Ovary (tissue), 9 donors: ENCODE results near the gene EIF3F. TPM values are rescaled to one million over a fixed set of nuclear protein-coding genes. Genes with fewer than 3 reads are reported as not detected.
A peak's percentile ranks its signal among the peaks of the same experiment; 100 is the strongest.

ENCODE experiments used
- DNase-seq, 5 donors: peaks; one replicate each; pipeline ENCODE4 v3.0.0-alpha.2; 2019 to 2020
- H3K27ac ChIP-seq, 2 donors: fragments of 200-600 bp; one replicate each; pipeline versions ENCODE4 v1.5.1 to v1.8.0; 2019 to 2022
- H3K27me3 ChIP-seq: fragments of 200-600 bp; one replicate; pipeline ENCODE4 v1.8.0; 2022
- H3K36me3 ChIP-seq: fragments of 200-600 bp; sonication (generic); one replicate; pipeline ENCODE4 v1.5.1; 2019
- H3K4me1 ChIP-seq: one replicate; pipeline ENCODE4 v1.8.1; 2013; ENCODE audit warnings: mild to moderate bottlenecking, moderate library complexity; ENCODE audit not compliant: insufficient read depth
- H3K4me3 ChIP-seq: fragments of 200-600 bp; sonication (generic); one replicate; pipeline ENCODE4 v1.5.1; 2017
- H3K9me3 ChIP-seq, 2 donors: fragments of 200-600 bp in 1 of 2; sonication (generic) in 1 of 2; one replicate each; pipeline versions ENCODE4 v1.5.1 to v1.8.1; 2013 to 2019; ENCODE audit warnings: mild to moderate bottlenecking in 1 of 2, moderate library complexity in 1 of 2
- EP300 ChIP-seq: sonication (generic); formaldehyde crosslinking; IDR thresholded peaks from one replicate; pipeline ENCODE4 v1.6.1; 2017; ENCODE audit warnings: antibody characterized with exemption
- POLR2A ChIP-seq: fragments of 450-650 bp; IDR thresholded peaks from one replicate; pipeline ENCODE4 v1.6.1; 2017; ENCODE audit warnings: antibody characterized with exemption, mild to moderate bottlenecking, moderate library complexity
- WGBS, 3 donors: extraction: QIAGEN DNeasy Blood & Tissue Kit in 1 of 3; methylation state at CpG; one replicate each; pipeline versions ENCODE4 v1.1.5 to v1.1.7; 2013 to 2017; 5-methylcytosine and 5-hydroxymethylcytosine counted together
- intact Hi-C, 4 donors: fragments of 100-400 bp; cut with DNase I; formaldehyde crosslinking; loops; one replicate each; pipeline versions ENCODE4 v1.11.0 to v1.15.1; 2022 to 2023
- polyA plus RNA-seq, 2 donors: library from polyadenylated mRNA; stranded (reverse); fragments of 200-250 nt in 1 of 2; fragments of 350-450 nt in 1 of 2; fragmentation: Illumina TruSeq in 1 of 2; extraction: RNeasy Lipid Tissue Mini Kit (QIAGEN cat#74804) in 1 of 2; gene quantifications; one replicate each; pipeline ENCODE4 v1.2.3, GENCODE V29; 2013 to 2014
- total RNA-seq, 7 donors: library from RNA; depleted of rRNA in 2 of 7; stranded (reverse); fragments of >200 nt in 2 of 7; fragmentation: NEBNext Ultra II Directional in 3 of 7; extraction: Animal tissue kit (Norgen Biotek cat#: 25700) in 3 of 7; gene quantifications; one replicate each; pipeline versions ENCODE4 v1.1.0 to v1.2.4, GENCODE V29; 2016 to 2023
- TF ChIP-seq, protein P1 (sequence below), 3 donors: fragments of 450-650 bp in 2 of 3; fragments of 200-600 bp in 1 of 3; IDR thresholded peaks; one replicate each; pipeline versions ENCODE4 v1.5.1 to v1.8.0; 2016 to 2022; ENCODE audit warnings: antibody characterized with exemption in 3 of 3, mild to moderate bottlenecking in 1 of 3
- donor health status: DM: no; HTN: no; CAD: no; lungs with moderate emphysema.
- donor health status: DM: no; HTN: no; CAD: no.
- donor health status: Bipolar disorder and iron deficiency.
- donor health status: DM: yes; HTN: yes; CAD: no.
- donor health status: DM: no; HTN: no; CAD: no.
- donor health status: DM: yes; HTN: yes; CAD: no.

EIF3F gene
- total and polyA plus RNA-seq, 9 donors, result 235 to 764 (median 328) TPM

DNA sequence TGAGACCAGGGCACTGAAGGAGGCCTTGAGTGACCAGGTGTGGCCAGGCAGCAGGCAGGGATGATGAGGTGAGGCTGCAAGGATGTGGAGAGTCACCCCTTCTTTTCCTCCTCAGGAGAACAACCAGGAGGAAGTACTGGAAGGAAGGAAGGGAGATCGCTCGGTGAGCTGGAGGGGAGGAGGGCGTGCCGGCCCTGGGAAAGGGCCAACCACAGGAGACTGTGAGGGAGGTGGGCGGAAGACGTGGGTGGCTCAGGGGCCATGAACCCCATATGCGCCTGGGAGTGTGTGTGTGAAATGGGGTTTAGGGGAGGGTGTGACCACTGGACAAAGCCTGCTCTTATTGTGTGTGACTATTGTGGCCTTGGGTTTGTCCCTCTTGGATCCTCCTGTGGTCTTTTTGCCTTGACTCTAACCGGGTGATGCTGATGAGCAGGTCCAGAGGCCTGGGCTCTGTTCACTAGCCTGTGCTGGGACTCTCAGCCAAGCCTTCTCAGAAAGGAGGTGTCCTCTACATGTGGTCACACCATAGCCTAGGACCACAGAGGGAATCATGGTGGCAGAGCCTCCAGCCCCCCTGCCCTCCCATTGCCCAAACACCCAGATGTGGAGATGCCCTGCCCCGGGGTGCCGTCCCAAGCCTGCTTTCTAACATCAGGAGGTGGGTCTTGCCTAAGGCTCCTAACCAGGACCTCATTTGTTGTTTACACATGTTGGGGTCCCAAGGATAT, 52.6 kb downstream of the EIF3F start:
- WGBS, 3 donors, result 79 to 92% (median 89%) methylated on average over 10 of the region's 10 CpGs
- H3K27me3 ChIP-seq, result no peaks in the 10 kb centered on the region
- intact Hi-C loops, result no loop called here
- H3K9me3 ChIP-seq, result no peaks in the 10 kb centered on the region
- H3K27ac ChIP-seq, result no peak overlapping the region
- DNase-seq, result peak in 1 of 5 donors; percentile 22
- no peak overlapping the region for H3K4me3 ChIP-seq
- no peak for TF ChIP-seq POLR2A
- TF ChIP-seq EP300, result no peak
- TF ChIP-seq, protein P1, sequence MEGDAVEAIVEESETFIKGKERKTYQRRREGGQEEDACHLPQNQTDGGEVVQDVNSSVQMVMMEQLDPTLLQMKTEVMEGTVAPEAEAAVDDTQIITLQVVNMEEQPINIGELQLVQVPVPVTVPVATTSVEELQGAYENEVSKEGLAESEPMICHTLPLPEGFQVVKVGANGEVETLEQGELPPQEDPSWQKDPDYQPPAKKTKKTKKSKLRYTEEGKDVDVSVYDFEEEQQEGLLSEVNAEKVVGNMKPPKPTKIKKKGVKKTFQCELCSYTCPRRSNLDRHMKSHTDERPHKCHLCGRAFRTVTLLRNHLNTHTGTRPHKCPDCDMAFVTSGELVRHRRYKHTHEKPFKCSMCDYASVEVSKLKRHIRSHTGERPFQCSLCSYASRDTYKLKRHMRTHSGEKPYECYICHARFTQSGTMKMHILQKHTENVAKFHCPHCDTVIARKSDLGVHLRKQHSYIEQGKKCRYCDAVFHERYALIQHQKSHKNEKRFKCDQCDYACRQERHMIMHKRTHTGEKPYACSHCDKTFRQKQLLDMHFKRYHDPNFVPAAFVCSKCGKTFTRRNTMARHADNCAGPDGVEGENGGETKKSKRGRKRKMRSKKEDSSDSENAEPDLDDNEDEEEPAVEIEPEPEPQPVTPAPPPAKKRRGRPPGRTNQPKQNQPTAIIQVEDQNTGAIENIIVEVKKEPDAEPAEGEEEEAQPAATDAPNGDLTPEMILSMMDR (IDR thresholded peaks at IDR 0.05), result no peak
- H3K36me3 ChIP-seq, result no peaks in the 10 kb centered on the region
- H3K4me1 ChIP-seq, result no peaks in the 10 kb centered on the region

DNA sequence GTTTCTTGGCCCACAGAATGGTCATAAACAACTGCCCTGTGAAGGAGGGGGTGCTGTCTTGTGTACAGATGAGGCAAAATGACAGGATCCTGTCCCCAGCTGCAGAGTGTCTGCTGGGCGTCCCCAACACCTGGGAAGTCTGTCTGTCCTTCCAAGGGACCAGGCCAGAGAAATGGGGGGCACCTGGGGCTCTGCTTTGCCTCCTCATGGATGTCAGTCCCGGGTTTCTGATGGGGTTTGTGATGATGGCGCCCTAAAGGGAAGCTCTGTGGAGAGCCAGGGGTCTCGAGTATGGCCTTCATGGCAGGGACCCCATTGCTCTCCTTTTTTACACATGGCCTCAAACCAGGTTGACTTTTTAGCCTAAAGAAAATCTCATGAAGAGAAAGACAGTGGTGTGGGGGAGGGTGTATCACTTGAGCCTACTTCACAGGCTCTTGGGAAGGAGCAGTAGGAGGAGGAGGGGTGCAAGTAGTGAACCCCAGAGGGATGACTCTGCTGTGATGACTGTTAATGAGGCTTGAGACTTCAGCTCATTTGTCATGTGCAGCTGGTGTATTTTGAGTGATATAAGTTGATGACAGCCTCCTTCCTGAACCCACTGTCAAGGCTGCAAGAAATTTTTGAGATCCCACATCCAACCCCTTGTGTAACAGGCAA, 53.3 kb downstream of the EIF3F start:
- WGBS, 3 donors, result 81 to 92% (median 92%) methylated on average over 4 of the region's 4 CpGs
- Histone ChIP-seq H3K27ac (no peak overlapping the region), H3K27me3 (no peaks in the 10 kb centered on the region), H3K9me3 (no peaks in the 10 kb centered on the region), H3K36me3 (no peaks in the 10 kb centered on the region), H3K4me1 (no peaks in the 10 kb centered on the region), H3K4me3 (no peak overlapping the region)
- intact Hi-C loops, result no loop called here
- TF ChIP-seq EP300 (no peak), POLR2A (no peak)
- TF ChIP-seq, protein P1 (IDR thresholded peaks at IDR 0.05), result no peak
- peak in 1 of 5 donors; percentile 13 for DNase-seq

GRCh38 chr11:8040921-8041285, 53.8 kb downstream of the EIF3F start:
- Histone ChIP-seq H3K4me3 (no peak overlapping the region), H3K27me3 (no peaks in the 10 kb centered on the region), H3K27ac (no peak overlapping the region), H3K9me3 (no peaks in the 10 kb centered on the region), H3K36me3 (no peaks in the 10 kb centered on the region), H3K4me1 (no peaks in the 10 kb centered on the region)
- intact Hi-C loops, result no loop called here
- TF ChIP-seq POLR2A (no peak), EP300 (no peak)
- TF ChIP-seq, protein P1 (IDR thresholded peaks at IDR 0.05), result no peak
- 54 to 70% (median 65%) methylated on average over 2 of the region's 2 CpGs for WGBS, 3 donors
- DNase-seq, result peak in 1 of 5 donors; percentile 10

GRCh38 chr11:8041576-8041975, 54.4 kb downstream of the EIF3F start:
- Histone ChIP-seq H3K9me3 (no peaks in the 10 kb centered on the region), H3K36me3 (no peaks in the 10 kb centered on the region), H3K27ac (no peak overlapping the region), H3K27me3 (no peaks in the 10 kb centered on the region), H3K4me3 (no peak overlapping the region), H3K4me1 (no peaks in the 10 kb centered on the region)
- intact Hi-C loops, result no loop called here
- DNase-seq, result no peak
- TF ChIP-seq EP300 (no peak), POLR2A (no peak)
- TF ChIP-seq, protein P1 (IDR thresholded peaks at IDR 0.05), result no peak
- WGBS, 3 donors, result 92 to 97% (median 95%) methylated on average over 4 of the region's 4 CpGs
